NCI-H345 (cell line): ENCODE measurements around the gene MTG2.

Experiments
- DNase-seq: peaks from one replicate; lab custom pipeline; 2025; lab: John Stamatoyannopoulos, UW

The MTG2 gene

DNA sequence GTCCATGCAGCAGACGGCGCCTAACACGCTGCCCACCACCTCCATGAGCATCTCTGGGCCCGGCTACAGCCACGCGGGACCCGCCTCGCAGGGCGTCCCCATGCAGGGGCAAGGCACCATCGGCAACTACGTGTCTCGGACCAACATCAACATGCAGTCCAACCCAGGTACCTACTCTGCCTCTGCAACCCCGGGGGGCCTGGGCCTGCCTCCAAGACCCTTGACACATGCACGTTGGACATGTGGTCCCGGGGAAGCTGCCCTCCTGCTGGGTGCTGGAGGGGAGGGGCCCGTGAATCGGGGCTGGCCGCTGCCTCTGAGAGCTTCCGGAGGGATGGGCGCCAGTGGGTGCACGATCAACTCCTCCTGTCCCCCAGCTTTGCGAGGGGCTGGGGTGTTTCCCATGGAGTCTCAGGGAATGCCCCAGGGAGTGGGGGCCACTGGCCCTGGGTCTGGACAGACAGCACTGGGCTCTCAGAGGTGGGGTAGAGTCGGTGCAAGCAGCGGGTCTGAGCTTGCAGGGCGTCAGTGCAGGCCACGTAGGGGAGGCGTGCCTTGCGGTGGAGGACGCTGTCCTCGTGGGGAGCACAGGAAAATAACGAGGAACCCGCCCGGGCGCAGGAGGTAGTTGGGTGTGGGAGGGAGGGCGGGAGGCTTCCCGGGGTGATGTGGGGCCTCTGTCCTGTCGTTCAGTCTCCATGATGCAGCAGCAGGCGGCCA lies 19.9 kb upstream of the MTG2 start:
- DNase-seq = no peak

DNA sequence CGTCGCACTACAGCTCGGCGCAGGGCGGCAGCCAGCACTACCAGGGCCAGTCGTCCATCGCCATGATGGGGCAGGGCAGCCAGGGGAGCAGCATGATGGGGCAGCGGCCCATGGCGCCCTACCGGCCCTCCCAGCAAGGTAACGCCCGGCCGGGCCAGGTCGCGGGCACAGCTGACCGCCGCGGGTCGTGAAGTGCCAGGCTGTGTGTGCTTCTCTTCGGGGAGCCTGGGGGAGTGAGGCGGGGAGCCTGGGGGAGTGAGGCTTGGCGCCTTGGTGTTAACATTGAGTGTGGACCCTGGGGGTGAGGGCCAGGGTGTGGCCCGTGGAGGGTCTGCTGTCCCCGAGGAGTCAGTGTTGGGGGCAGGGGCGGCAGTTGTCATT lies 19.4 kb upstream of the MTG2 start:
- no peak for DNase-seq

DNA sequence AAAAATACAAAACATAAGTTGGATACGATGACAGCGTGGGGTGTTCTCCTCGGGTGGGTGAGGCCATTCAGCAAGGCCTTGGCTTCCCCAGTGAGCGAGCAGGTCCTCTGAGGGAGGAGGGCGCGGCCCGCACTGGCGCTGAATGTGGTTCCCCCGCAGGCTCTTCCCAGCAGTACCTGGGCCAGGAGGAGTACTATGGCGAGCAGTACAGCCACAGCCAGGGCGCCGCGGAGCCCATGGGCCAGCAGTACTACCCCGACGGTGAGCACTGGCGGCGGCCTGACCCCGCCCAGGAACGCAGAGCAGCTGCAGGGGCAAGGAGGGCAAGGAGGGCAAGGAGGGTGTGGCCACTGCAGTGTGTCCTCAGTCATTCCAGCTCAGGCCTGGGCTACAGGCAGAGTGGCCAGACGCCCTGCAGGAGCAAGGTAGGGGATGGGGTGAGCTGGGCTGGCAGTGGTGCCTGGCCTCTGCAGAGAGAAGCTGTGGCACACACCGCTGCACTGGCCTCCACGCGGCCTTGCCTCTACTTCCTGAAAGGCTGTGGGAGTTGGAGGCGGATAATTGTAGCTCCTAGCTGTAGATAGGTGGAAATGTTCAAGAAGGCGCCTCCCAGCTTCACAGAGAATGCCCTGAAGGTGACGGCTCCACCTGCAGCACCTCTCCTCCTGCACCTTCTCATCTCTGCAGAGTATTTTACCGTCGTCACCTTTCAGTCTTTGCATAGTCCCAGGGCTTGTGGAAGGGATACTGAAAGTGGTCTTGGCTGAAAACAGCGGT lies 18.7 kb upstream of the MTG2 start:
- no peak for DNase-seq

DNA sequence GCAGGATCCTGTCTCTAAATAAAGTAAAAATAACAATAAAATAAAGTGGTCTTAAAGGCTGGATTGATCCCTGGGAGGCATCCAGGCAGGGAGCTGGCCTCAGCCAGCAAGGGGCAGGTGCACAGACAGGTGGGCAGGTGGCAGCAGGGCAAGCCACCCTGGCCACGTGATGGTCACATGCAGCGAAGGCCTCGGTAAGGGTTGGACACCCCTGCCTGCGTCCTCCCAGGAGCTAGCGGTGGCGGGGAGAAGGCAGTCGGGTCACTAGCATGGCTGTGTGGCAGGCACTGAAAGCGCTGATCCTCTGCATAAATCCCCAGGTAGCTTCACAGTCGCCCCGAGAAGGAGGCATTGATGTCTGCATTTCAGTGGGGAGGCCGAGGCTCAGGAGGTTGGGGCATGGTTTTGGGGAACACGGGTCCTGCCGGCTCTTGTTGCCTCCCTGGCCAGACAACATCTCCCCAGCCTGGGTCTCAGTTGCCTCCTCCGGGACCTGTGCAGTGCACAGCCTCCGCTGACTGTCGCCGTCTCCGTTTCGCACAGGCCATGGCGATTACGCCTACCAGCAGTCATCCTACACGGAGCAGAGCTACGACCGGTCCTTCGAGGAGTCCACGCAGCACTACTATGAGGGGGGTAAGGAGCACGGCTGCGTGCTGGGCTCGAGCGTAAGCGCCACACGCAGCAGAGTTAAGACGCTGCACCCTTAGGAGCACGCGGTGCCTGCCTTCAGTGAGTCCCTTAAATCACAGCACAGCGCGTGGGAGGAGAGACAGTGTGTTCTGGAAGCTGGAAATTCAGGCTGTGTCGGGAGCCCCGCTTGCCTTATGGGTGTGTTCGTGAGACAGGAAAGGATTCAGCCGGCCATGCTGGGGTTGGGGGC lies 17.7 kb upstream of the MTG2 start:
- DNase-seq = no peak

DNA sequence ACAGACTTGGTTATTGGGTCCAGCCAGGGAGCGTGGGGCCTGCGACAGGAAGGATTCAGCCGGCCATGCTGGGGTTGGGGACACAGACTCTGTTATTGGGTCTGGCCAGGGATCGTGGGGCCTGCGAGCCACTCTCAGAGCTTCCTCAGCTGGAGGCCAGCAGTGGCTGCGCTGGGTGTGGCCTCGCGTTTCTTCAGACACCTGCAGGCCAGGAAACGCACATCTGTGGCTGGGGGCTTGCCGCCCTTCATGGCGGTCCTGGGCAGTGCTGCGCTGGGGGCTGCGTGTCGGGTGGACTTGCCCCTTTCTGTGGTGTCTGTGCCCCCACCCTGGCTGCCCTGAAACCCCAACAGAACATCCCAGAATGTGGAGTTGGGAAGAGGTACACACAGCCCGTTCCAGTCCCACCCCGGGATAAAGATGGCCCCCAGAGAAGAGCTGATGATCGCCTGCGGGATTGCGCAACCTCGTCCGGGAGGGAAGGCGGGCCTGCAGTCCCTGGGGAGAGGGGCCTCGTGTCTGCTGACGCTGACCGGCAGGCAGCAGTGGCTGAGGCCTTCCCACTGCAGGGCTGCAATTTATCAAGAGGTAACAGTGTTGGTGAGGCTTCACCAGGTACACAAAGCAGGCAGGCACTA lies 16.9 kb upstream of the MTG2 start:
- no peak for DNase-seq

DNA sequence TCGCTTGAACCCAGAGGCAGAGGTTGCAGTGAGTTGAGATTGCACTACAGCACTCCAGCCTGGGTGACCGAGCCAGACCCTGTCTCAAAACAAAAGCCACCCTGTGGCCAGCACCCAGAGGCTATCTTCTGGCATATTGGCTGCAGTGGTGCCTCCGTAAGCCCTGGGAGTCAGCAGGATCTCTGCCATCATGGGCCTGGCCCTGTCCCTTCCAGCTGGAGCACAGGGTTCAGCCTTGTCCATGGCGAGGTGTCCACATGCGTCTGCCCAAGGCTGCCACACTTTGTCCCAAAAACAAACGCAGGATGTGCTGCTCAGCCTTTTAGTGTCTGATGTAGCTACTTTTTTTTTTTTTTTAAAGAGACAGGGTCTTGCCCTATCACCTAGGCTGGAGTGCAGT lies 15.4 kb upstream of the MTG2 start:
- DNase-seq = no peak

DNA sequence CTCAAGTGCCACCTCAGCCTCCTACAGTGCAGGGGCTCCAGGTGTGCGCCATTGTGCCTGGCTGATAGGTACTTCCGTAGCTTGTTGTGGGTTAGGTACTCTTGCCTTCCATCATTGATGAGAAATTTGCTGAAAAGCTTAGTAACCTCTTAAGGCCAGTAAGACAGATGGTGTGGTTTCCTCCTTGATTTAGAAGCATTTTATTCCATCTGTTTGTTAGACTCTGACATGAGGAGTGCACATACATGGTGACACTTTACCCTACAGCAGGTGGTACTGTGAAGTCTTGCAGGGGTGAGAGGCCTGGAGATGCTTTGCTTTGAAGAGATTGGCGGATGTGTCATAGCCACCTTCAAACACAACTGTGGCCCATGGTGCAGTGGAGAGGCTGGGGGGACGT lies 14.8 kb upstream of the MTG2 start:
- no peak for DNase-seq

DNA sequence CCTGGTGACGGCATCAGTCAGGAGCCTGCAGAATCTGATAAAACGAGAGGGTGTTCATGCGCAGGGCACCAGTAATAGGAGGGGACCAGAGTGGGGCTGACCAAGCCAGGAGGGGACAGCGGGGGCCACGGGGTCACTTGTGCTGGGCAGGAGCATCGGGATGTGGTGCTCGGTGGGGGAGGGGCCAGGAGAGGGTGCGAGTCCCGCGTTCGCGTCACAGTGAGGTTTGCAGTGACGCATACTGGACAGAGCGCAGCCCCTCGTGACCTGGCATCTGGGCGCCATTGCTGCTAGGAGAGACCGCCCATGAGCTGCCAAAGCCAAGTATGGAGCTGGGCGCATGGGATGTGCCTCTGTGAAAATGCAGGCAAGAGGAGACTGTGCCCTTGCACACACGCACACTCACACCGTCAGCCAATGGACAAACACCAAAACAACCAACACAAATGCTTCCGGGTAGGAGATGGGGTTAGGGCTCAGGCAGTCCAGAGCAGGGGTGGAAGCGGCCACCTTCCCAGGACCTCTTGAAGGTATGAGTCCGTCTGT lies 13.9 kb upstream of the MTG2 start:
- DNase-seq = no peak

DNA sequence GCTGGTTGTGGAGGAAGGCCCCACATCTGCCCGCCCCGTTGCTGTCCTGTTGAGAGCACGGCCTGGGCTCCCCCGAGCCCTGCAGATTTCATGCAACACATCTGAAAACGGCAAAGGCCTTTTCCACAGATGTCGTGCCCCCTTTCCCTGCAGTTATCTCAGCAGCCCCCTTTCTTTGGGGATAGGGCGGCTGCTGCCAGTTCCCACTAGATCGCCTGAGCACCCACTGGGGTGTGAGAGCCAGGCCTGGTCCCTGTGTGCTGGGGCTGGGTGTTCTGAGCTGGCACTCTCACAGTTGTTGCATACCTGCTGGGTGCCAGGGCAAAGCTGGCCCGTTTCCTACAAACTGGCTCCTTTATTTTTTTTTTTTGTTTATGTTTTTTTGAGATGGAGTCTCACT lies 12.3 kb upstream of the MTG2 start:
- DNase-seq = no peak

DNA sequence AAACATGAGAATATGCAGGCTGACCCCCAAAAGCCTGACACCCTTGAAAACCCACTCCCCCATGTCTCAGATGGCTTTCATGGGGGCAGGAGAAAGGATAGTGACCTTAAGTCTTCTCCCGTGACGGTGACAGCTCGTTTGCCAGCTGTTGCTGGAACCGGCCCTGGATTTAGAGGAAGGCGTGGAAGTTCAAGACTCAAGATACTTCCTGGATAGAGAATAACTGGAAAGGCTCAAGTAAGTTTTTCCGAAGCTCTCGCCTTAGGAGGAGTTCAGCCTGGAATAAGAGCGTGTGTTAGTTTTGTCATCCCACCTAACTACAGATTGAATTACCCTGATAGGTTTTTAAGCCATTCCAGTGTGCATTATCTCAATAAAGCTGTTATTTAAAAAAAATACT lies 11.6 kb upstream of the MTG2 start:
- DNase-seq = no peak

DNA sequence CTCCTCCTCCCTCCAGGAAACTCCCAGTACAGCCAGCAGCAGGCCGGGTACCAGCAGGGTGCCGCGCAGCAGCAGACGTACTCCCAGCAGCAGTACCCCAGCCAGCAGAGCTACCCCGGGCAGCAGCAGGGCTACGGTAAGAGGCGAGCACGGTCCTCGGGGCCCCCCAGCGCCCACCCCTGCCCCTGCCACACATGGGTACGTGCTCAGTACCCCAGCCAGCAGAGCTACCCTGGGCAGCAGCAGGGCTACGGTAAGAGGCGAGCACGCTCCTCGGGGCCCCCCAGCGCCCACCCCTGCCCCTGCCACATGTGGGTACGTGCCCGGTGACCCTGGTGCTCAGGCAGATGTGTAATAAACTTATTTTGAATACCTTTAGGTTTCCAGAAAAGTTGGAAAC lies 10.2 kb upstream of the MTG2 start:
- DNase-seq = no peak

DNA sequence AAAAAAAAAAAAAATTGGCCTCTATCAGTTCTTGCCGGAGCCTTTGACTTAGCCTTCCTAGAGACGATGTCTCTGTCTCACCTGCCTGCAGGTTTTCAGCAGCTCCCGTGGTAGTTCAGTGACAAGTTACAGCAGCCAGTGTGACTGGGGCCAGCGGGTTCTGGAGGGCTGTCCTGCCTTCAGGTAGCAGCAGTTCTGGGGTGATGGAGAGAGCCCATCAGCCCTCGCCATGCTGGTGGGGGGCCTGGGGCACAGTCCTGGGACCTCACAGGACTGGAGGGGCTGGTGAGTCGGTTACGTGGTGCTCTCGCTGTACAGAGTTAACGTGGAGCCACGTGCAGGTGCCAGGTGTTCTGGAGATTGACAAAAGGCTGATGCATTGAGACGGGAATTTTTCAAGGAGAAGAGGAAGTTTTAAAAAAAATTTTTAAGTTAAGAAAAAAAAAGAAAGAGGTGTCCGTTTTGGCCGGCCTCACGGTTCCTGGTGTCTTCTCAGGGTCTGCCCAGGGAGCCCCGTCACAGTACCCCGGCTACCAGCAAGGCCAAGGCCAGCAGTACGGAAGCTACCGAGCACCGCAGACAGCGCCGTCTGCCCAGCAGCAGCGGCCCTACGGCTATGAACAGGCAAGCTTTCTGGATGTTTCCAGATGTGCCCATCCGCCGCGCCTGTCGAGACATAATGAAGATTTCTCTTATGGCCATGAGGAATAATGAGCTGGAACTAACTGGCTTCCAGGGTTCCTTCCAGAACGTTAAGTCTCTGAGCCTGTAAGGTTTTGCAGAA lies 8.6 kb upstream of the MTG2 start:
- DNase-seq = no peak

DNA sequence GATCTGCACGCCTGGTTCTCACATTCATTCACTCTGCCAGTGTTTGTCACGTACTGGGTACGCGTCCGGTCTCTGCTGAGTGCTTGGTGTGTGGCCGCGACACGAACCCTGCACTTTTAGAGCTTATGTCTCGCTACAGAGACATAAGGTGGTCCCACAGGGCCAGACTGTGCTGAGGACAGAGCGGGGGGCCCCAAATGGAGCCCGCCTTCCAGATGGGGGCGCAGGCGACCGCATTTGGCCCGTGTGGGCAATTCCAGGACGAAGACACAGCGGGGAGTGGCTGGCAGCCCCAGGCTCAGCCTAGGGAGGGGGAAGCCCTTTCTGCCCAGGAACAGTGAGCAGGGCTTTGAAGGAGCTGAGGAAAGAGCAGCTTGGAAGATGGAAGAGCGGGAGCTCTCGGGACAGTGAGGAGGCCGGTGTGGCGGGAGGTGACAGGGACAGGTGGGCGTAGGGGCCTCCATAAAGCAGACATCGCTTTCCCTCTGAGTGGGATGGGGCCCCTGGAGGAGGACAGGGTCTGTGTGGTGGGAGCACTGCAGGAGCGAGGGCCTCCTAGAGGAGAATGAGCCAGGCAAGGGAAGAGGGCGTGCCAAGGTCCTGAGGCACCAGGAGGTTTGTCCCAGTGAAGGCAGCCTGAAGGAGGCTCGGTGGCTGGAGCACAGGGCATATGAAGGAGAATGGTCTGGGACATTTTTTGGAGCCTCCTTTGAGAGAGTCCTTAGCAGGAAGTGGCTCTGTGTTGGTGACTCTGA lies 7.8 kb upstream of the MTG2 start:
- no peak for DNase-seq

DNA sequence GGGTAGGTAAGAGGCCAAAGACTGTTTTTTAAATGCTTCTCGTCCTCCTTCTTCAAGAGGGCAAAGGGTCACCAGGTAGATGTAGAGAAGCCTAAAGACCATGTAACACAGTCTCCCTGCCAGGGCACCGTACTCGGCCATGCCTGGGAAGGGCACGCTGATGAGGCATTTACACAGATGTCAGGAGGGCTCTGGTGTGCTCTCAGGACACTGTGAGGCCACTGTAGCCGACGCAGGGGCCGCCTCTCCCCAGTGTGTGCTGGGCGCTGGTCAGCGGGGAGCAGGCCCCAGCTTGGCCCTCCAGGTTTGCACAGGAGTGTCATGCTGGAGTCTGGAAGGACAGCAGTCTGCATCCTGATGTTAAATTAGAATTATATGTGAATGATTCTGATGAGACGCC lies 7.1 kb upstream of the MTG2 start:
- no peak for DNase-seq

DNA sequence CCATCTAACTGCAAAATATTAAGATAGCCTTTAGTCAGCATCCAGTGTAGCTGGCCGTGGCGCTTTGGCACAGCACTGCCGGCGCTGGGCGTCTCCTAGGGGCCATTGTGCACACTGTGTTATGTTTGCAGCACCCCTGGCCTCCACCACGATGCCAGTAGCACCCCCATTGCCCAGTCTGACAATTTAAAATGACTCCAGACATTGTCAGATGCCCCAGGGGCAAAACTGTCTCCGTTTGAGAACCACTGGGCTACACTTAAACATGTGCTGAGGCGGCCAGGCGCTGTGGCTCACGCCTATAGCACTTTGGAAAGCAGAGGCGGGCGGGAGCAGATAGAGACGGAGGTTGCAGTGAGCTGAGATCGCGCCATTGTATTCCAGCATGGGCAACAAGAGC lies 6.0 kb upstream of the MTG2 start:
- no peak for DNase-seq

DNA sequence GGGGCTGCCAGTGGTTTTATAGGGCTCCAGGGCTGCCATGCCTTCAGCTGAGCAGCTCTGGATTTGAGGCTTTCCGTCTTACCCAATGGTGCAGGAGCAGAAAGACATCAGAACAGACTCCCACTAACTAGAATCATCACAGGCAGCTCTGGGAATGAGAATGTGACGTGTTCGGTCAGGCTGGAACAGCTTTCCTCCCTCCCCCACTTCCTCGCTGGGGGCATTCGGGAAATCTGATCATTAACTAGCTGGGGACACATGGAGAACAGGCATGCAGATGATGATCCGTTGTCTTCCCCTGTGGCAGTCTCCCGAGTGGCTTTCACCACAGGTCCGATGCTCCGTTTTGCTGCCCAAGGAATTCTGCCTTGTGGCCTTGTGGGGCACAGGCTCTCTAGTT lies 5.5 kb upstream of the MTG2 start:
- no peak for DNase-seq

DNA sequence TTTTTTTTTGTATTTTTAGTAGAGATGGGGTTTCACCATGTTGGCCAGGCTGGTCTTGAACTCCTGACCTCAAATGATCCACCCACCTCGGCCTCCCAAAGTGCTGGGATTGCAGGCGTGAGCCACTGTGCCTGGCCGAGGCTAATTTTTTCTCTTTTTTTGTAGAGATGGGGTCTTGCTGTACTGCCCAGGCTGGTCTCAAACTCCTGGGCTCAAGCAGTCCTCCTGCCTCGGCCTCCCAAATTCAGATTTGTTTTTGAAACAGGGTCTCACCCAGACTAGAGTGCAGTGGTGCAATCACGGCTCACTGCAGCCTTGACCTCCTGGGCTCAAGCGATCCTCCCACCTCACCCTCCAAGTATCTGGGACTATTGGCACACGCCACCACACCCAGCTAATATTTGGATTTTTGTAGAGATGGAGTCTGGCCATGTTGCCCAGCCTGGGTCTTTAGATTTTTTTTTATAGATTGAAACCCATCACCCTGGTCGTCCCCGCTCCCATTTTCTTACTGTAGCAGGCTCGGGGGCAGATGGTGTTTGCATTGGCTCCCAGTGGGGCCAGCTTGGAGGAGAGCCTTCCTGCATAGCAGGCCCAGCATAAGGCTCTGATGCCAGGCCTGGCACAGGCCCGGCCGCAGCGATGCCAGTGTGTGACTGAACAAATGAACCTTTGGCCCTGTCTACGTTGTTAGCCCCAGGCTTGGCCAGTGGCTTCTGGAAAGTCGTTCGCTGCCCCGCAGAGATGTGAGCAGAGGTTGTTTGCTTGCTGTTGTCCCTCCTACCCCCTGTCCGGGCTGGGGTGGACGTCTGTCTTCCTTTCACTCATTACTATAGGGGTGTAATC lies 4.3 kb upstream of the MTG2 start:
- DNase-seq = no peak

DNA sequence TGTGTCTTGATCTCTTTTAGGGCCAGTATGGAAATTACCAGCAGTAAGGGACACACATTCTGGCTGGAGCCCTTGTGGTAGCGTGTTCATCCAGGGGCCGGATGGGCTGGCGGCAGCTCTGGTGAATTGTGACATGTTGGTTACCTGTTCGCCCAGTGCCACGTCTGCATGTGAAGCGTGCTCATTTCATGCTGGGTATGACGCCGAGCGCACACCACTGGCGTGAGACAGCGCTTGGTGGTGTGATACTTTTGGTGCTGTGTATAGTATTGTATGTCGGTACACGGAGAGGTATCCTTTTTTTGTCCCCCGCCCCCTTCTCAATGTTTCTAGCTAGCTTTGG lies 3.7 kb upstream of the MTG2 start:
- no peak for DNase-seq

DNA sequence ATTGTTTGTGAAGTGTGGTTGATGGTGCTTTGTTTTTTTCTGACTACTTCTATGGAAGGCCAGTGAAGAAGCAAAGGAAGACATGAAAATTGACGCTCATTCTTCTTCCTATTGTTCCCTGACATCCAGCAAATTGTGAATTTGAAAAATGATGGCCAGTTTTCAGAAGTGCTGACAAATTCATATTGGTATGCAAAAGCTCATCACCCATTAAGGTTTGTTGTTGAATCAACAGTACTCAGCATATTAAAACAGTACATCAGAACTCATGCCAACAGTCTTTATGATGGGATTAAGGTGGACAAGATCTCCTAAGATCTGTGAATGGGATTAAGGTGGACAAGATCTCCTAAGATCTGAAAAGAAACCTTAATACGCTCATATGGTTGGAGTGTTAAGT lies 1.0 kb upstream of the MTG2 start:
- DNase-seq = no peak
